NCI-H748 treated with DMSO at 0.1 percent for 48 hours (cell line): Measurements from ENCODE around the gene TGM5.
"Not testable (repeated sequence)": the region's sequence is repeated elsewhere in the genome, so short reads cannot be mapped to it uniquely, and the experiment has no call there.

ENCODE experiments used
- DNase-seq: peaks from one replicate; lab custom pipeline; 2025; lab: John Stamatoyannopoulos, UW

TGM5 gene

DNA sequence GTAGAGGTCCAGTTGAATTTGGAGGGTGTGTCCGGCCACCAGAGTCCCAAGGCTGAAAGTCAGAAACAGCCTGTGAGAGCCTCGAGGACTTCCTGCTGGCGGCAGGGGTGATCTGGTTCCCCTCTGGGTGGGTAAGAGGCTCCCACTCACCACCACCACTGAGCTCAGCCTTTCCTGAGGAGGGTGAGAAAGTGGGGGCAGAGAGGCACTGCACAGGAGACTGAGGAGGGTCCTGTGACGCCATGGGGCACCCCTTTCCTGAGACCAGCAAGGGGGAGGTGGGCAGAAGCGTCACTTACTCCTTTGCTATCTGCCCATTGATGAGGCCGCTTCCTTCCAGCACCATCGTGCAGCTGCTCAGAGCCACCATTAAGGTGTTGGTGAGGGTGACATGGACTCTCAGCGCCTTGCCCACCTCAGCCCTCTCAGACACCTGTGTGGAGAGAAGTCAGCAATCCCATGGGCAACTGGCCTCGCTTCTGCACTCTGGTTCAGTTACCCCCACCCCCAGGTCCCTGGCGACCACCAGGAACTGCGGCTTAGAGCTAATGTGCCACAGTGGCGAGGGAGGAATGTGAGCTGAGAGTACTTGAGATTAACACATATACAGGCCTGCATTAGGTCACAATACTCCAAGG, 10.0 kb upstream of the TGM5 start:
- no peak for DNase-seq

DNA sequence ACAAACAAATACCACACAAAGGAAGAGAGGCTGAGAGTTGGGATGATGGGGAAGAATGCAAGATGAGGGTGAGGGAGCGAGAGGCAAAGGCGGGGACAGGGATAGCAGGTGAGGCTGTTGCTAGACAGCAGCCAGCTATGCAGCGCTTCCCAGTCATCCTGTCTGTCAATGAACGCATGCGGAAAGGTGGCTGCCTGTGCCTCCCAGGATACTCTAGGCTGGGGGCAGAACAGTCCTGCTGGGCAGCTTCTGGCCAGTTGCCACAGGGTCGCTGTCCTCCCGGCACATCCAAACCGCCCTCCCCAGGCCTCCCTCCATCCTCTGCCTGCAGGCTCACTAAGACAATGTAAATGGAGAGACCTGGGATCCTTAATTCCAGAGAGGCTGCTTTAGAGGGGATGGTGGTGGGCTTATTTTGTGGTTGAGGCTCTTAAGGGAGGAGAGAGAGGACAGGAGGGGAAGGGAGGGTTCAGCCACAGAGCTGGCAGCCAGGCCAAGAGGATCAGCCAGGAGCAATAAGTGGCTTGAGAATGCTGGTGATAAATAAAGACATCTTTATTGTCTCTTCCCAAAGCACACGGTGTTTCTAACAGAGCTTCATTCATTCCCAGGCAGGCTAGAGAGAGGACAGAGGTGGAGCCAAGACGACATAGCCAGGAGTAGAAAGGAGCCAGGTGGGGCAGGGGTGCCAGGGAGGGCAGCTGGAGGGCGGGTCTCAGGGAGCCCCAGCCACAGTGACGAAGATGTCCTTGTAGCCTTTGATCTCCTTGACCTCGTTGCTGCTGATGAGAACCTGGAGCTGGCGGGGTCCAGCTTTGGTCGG, 9.2 kb upstream of the TGM5 start:
- DNase-seq, result no peak

DNA sequence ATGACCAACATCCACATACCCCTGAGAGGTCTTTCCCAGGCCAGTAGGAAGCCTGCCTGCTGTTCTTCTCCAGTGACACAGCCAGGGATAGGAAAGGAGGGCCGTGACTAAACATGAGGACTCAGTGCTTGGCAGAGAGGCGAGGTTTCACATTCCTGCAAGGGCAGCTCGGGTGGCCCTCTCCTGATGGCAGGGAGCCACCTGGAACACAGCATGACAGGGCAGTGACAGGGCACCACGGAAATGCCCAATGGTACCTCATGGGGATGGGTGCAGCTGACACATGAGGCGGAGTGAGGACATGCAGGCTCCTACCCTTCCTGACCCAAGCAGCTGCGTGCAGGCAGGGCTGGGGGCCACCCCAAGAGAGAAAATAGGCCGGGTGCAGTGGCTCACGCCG, 7.4 kb upstream of the TGM5 start:
- no peak for DNase-seq

DNA sequence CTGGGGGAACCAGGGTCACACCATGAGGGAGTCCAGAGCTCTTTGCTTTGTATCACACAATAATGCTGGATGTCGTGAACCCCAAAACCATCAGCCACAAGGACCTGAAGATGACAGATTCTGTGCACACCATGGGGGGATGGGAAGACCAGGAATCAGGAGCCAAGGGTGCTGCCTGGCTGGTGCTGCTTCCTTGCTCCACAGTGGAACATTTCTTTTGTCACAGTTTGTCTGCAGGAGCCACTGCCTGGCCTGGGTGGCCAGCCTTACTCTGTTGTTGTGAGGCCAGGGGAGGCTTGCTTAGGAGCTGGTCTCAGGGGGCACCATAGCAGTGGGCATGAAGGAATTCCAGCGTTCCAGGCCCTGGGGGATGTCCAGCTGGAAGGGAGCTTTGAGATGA, 6.5 kb upstream of the TGM5 start:
- no peak for DNase-seq

DNA sequence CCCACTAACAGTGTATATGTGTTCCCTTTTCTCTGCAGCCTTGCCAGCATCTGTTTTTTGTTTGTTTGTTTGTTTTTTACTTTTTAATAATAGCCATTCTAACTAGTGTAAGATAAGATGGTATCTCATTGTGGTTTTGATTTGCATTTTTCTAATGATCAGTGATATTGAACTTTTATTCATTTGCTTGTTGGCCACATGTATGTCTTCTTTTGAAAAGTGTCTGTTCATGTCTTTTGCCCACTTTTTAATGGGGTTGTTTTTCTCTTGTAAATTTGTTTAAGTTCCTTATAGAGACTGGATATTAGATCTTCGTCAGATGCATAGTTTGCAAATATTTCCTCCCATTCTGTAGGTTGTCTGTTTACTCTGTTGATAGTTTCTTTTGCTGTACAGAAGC, 5.2 kb upstream of the TGM5 start:
- DNase-seq, result not testable (repeated sequence)

DNA sequence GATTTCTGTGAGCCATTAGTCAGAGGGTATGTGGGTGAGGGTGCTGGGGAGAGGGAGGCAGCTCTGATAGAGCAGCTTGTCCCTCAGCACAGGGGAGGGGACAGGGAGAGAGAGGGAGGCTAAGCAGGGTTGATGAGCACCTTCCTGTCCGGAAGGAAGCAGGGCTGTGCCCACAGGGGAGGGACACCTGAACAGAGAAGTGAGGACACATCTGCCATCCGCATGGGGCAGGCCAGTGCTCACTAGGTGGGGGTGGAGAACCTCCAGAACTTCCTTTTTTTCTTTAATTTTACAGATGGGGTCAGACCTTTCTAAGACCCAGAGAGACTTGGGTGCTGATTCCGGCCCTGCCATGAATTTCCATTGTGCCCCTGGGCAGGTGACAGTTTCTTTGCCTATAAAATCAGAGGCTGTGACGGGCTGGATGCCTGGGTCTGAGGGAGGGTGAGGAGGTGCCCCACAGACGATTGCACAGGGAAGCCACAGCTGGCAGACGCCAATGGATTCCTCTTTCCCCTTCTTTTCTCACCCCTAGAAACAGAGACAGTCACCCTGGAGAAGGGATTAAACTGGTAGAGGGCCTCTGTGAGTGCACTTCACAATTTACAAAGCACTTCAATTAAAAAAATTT, 4.1 kb upstream of the TGM5 start:
- no peak for DNase-seq

DNA sequence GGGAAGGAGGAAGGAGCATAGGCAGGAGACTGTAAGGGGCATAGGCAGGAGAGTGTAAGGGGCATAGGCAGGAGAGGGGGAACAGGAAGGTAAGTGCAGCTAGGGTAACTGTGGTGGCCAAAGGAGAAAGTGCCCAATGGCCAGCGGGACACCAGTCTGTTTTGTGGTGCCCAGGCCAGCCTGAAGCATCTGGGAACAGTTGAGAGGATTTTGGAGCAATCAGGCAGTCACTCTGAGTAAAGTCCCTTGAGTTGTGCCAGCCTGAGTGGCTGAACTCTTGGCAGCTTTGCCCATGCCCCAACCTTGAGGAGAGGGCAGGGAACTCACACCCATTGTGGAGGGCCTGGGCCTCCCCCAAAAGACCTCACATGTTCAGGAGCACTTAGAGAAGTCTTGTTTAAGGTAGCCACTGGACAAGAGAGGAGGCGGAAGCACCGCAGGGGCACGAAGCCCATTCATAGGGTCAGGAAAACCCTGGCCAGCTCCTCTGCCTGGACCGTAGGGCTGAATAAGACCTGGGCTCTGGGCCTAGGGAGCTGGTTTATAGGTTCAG, 3.5 kb upstream of the TGM5 start:
- DNase-seq, result no peak

DNA sequence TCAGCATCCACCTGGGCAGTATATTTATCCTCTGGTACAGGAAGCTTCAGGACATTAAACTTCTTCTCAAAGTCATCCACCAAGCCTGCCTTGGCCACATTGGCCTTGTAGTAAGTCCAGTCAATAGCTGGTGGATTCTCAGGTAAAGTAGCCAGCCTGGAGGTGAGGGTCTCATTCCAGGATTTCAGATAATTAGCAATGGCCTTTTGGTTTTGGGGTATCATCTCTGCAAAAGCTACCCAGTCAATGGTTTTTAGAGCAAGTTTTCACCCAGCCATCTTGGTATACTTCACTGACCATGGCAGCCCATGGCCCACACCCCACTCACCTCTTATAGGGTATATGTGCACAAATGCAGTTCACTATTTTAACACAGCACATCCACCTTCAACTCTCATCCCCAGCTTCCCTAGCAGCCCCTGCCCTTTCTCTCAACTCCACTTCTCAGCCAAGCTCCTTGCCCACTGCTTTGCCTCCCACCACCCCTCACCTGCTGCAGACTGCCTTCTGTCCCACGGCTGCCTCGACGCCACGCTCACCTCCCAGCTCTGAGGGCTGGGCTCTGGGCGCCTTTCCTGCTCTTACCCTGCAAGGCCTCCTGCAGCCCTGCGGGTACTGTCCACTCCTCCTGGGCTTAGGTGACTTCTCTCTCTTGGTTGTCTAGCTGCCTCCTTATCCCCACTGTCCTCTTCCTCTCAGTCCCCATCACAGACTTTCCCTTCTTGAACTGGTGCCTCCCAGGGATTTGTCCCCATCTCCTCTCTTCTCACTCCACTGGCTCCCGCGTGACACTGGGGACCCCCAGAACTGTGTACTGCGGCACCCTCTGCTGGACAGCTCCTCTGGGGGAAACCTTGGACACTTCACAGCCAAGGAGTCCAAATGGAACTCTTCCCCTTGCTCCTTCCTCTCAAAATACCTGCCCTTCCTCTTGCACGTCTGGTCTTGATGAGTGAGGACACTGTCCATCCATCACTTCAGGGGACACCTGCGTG, 1.7 kb upstream of the TGM5 start:
- no peak for DNase-seq

DNA sequence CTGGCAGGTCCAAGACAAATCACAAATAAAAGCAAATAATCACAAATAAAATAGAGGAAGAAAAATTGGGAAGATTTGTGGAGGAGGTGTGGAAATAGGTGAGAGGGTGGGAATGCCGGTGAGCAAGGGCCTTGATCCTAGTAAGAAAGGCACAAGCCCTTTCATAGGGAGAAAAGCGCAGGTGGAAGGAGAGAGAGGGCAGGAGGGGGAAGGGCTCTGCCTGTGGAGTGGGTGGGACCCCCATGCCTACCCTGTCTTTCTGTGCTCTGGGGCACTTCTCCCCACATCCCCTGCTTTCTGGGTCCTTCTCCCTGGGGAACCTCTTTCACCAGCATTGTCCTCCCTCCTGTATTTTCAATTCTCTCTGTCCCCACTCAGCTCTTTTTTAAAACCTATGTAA, 711 bp upstream of the TGM5 start:
- DNase-seq, result no peak

DNA sequence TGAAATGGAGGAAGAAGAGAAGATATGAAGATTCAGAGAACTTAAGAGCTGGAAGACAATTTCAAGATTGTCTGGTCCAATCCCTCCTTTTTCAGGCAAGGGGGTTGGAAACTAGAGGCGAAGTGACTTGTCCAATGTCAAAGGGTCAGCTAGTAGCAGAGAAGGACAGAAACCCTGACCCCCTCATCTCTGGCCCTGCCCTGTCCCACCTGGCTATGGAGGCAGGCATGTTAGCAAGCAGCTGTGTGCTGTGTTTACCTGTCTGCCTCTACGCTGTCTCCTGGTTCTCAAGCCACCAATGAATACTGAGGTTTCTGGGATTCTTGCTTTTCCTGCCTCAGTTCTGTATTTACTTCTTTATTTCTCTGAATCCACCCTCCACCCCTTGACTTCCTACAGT, 342 bp downstream of the TGM5 start:
- no peak for DNase-seq

DNA sequence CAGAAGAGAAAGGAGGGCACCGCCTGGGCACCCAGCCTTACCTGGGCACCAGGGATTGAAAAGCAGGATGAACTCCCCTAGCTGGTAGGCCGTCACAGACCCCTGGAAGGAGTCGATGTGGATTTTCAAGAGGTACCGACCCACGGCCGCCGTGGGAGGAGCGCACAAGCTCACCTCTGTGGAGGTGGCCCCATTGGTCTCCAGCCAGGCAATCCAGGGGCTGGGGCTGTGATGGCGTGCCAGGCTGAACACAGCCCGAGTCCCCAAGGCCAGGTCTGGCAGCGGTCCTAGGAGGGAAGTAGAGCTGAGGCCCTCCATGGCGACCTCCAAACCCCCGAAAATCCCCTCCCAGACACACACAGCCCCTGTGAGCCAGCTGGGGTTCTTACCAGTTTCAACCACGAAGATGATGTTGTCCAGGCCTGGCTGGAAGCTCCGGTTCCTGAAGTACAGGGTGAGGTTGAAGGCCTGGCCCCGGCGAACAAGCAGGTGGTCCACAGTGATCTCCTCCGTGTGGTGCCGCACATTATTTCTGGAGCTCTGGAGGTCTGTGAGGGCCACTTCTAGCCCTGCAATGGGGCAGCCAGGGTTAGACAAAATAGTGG, 6.6 kb downstream of the TGM5 start:
- DNase-seq, result no peak

DNA sequence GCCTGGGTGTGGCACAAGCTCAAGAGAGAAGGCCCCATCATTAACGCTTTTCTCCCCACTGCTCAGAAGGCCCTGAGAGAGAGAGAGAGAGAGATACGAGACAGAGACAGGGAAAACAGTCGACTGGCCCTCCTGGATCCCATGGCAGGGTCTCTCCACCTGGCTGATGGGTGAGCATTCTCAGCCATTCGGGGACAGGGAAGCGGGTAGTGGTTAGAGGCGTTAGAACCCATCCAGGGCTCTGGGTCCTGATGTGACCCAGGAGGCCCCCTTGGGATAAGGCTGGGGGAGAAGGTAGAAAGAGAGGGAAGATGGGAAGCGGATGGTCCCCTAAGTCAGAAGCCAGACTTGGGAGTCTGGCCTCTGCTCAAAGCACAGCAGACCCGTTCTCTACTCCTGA, 7.9 kb downstream of the TGM5 start:
- no peak for DNase-seq

DNA sequence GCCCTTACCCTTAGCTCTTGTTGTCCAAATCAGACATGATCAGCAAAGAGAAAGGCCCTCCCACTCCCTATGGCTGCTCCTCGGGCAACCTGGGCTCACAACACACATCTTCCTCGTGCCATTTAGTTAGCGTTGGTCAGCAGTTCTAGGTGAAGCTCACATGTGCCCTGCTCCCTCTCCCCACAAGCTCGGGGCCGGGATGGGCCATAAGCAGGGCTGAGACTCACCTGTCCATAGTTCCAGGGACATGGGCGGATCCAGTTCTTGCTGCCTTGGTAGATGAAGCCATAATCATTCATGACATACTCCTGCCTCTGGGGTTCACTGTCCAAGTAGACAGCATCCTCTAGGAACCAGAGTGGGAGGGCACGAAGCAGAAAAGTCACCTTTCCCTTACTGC, 10.4 kb downstream of the TGM5 start:
- DNase-seq, result no peak

DNA sequence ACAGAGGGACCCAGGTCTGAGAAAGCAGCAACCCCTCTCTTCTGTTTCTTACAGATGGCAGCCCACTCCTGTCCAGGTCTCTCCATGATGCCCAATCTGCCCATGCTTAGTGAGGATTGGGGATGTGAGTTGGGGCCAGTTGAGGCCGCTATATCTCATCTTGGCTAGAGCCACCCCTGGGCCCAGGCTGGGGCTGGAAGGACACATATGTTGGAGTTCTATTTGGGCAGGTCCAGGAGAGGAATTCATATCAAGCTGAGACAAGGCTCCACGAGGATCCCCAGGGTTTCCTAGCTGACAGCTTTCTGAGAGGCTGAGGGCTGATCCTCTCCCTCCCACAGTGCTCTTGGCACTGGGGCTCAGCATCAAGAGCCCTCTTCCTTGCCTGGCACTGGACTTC, 11.4 kb downstream of the TGM5 start:
- no peak for DNase-seq

DNA sequence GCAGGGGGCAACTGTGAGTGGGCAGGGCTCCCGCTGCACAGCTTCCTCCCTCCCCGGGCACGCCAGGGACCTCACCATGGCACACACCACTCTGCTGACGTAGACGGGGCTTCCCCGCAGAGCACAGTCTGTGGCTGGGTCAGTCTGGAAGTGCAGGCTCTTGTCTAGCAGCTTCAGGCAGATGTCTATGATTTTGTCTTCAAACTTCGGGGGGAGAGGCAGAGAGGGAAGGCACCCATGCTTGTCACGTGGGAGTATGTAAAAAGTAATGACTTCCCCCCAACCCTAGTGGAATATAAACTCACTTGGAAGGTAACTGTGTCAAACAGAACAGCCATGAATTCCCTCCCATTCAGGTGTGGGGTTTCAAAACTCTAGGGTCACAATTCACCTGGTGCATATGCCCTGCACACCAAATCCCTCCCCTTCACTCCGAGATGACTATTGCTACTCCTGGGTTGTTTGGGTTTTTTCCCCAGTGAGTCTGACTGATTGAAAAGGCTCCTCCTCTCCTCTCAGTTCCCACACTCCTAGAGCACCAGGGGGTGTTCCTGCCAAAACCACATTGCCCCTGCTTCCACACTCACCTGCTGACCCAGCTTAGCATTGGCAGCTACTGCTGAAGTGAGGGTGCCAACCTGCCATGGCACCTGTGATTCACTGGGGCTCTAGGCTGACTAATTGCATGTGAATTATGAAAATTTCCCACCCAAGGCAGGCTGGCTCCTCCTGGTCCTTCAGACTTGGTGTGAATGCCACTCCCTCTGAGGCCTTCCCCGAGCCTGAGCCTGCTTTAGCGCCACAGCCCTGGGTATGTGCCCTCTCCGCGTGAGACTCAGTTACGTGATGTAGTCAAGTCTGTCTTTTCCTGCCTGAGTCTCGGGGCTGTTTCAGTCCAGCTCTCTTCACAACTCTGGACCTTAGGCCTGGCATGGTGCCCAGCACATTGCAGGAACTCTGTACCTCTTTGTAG, 13.0 kb downstream of the TGM5 start:
- DNase-seq, result no peak

DNA sequence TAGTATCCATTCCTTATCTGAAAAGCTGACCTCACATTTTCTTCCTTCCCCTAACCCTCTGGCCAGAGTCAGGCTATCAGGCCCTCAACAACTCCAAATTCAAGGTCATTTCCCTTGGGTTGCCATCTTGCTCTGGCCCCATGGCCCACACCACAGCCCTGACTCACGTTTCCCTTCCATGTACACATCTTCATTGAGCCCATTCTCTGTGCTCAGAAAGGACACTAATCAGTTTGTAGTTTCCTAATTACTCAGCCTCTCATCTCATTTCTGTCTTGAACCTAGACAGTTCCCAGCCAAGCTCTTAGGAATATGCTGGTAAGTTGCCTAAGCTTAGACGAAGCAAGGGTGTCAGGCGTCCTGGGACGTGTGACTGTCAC, 14.9 kb downstream of the TGM5 start:
- no peak for DNase-seq

DNA sequence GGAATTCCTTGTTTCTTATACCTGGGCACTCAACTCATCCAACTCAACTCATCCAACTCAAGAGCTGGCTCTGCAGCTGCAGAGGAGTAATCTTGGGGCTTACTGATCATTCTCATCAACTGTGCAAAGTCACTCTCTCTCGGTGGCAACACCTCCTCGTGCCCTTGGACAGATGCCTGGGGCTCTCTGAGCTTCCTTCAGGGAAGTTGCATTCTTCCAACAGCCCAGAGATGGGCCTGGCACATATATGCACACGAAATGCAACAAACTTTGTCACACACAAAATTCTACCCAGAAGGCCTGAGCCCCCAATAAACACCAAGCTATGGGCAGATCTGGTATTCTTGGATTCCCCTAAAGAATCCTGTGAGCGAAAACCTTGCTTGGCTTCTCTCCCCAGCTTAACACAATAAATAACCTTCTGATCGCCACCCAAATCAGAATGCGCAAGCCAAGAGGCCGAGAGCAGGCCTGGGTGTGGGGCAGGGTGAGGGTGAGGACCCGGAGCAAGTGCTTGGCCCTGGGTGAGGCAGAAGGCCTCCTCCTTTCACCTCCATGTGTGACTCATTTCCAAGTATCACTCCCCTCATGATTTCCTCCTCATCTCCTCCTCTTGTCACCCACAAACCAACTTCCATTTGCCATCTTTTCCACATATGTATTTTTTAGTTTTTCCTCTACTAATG, 15.4 kb downstream of the TGM5 start:
- no peak for DNase-seq

DNA sequence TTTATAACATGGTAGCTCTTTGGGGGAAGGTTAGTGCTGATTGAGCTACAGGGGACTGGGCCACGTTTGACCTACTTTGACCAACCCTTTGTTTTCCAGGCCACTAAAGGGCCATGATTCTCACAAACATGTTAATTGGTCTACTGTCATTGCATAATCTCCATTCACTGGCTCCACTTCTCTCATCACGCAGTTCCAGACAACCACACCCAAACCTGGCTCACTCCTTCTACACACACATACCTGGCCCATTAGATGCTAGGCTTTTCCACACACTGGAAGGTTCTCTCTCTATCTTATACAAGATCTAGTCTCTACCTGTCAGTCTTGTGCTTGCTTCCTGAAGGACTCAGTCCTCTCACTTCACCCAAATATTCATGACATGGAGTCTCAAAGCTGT, 15.9 kb downstream of the TGM5 start:
- DNase-seq, result no peak

DNA sequence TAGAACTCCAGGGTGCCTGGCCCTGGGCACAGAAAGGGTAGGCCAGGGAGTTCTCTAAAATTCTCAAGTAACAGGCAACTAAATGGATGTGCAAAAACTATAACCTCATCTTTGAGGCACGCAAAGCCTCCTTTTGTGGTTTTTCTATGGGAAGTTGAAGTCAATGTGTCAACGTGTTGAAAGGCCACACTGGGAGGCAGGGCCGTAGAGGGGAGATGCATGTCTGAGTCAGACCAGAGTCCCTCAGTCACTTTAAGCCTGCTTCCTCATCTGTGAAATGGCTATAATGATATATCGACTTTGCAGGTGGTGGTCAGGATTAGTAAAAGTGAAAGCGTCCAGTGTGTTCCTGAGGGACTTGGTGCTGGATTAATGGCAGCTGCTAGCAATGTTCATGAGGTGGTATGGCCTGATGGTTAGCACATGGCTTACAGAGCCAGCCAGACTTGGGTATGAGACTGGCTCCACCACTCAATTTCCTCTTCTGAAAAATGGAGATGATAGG, 17.0 kb downstream of the TGM5 start:
- DNase-seq, result no peak
